GM19395 (cell line): Measurements from ENCODE around the gene EME1.
"Not testable (repeated sequence)": the region's sequence is repeated elsewhere in the genome, so short reads cannot be mapped to it uniquely, and the experiment has no call there.

Experiments
- ATAC-seq: cut with Tn5 transposase; IDR thresholded peaks from one replicate; pipeline ENCODE4 v1.9.1; 2021; ENCODE audit warnings: mild to moderate bottlenecking, moderate library complexity; ENCODE audit not compliant: unreplicated experiment

EME1 gene

GRCh38 chr17:50393700-50394099 lies 20.7 kb downstream of the EME1 start:
- no peak for ATAC-seq

GRCh38 chr17:50394711-50395110 lies 21.7 kb downstream of the EME1 start:
- no peak for ATAC-seq

- no peak for ATAC-seq
Observed at GRCh38 chr17:50396261-50397110, 23.5 kb downstream of the EME1 start.

GRCh38 chr17:50397111-50397918 lies 24.3 kb downstream of the EME1 start, which contains the start of gene LRRC59:
Gene LRRC59 (minus strand): TSS chr17:50397523. CDS start chr17:50397317, 206 bp downstream.
- peak; percentile 93 for ATAC-seq

GRCh38 chr17:50397919-50398285 lies 24.9 kb downstream of the EME1 start:
- ATAC-seq, result no peak

- not testable (repeated sequence) for ATAC-seq
Observed at GRCh38 chr17:50398672-50399071, 25.6 kb downstream of the EME1 start.

- not testable (repeated sequence) for ATAC-seq
Observed at GRCh38 chr17:50399591-50399990, 26.6 kb downstream of the EME1 start.

GRCh38 chr17:50405351-50405750 lies 32.3 kb downstream of the EME1 start:
- ATAC-seq, result not testable (repeated sequence)

GRCh38 chr17:50406578-50406977 lies 33.5 kb downstream of the EME1 start:
- ATAC-seq, result no peak

- no peak for ATAC-seq
Observed at GRCh38 chr17:50407921-50408320, 34.9 kb downstream of the EME1 start.

GRCh38 chr17:50412188-50412732 lies 39.2 kb downstream of the EME1 start:
- ATAC-seq, result no peak

GRCh38 chr17:50414808-50415207 lies 41.8 kb downstream of the EME1 start:
- ATAC-seq, result no peak

GRCh38 chr17:50419577-50419976 lies 46.5 kb downstream of the EME1 start:
- ATAC-seq, result not testable (repeated sequence)

- no peak for ATAC-seq
Observed at GRCh38 chr17:50420419-50421112, 47.5 kb downstream of the EME1 start.

- no peak for ATAC-seq
Observed at GRCh38 chr17:50421308-50422051, 48.5 kb downstream of the EME1 start.

GRCh38 chr17:50422738-50423137 lies 49.7 kb downstream of the EME1 start:
- ATAC-seq, result no peak

GRCh38 chr17:50423553-50424159 lies 50.6 kb downstream of the EME1 start:
- ATAC-seq, result no peak

- no peak for ATAC-seq
Observed at GRCh38 chr17:50424246-50424995, 51.4 kb downstream of the EME1 start.

GRCh38 chr17:50424996-50425681 lies 52.1 kb downstream of the EME1 start:
- no peak for ATAC-seq
